Measurements from ENCODE around the gene TANGO6.

TANGO6 gene

GRCh38 chr16:68902969-68903345 lies 59.6 kb downstream of the TANGO6 start:
- H3K4me3 ChIP-seq (ENCODE audit: low read length): no peak overlapping the region
- no peak for TF ChIP-seq CTCF (IDR thresholded peaks at IDR 0.05; ENCODE audit: insufficient read depth, low read depth, low read length, missing control alignments)
- no peak for DNase-seq (ENCODE audit: low read depth)

- TF ChIP-seq CTCF (IDR thresholded peaks at IDR 0.05; ENCODE audit: insufficient read depth, low read depth, low read length, missing control alignments): no peak
- H3K4me3 ChIP-seq (ENCODE audit: low read length): no peak overlapping the region
- DNase-seq (ENCODE audit: low read depth): no peak
Observed at GRCh38 chr16:68907297-68907696, 64.0 kb downstream of the TANGO6 start.

GRCh38 chr16:68907781-68908181 lies 64.5 kb downstream of the TANGO6 start:
- no peak for DNase-seq (ENCODE audit: low read depth)
- no peak overlapping the region for H3K4me3 ChIP-seq (ENCODE audit: low read length)
- no peak for TF ChIP-seq CTCF (IDR thresholded peaks at IDR 0.05; ENCODE audit: insufficient read depth, low read depth, low read length, missing control alignments)

GRCh38 chr16:68909099-68909733 lies 65.9 kb downstream of the TANGO6 start:
- H3K4me3 ChIP-seq (ENCODE audit: low read length): no peak overlapping the region
- no peak for TF ChIP-seq CTCF (IDR thresholded peaks at IDR 0.05; ENCODE audit: insufficient read depth, low read depth, low read length, missing control alignments)
- no peak for DNase-seq (ENCODE audit: low read depth)

- no peak overlapping the region for H3K4me3 ChIP-seq (ENCODE audit: low read length)
- DNase-seq (ENCODE audit: low read depth): no peak
- TF ChIP-seq CTCF (IDR thresholded peaks at IDR 0.05; ENCODE audit: insufficient read depth, low read depth, low read length, missing control alignments): no peak
Observed at GRCh38 chr16:68910051-68910450, 66.7 kb downstream of the TANGO6 start.

GRCh38 chr16:68915589-68915988 lies 72.3 kb downstream of the TANGO6 start:
- no peak overlapping the region for H3K4me3 ChIP-seq (ENCODE audit: low read length)
- no peak for TF ChIP-seq CTCF (IDR thresholded peaks at IDR 0.05; ENCODE audit: insufficient read depth, low read depth, low read length, missing control alignments)
- DNase-seq (ENCODE audit: low read depth): peak; percentile 66

GRCh38 chr16:68917541-68917940 lies 74.2 kb downstream of the TANGO6 start:
- no peak overlapping the region for H3K4me3 ChIP-seq (ENCODE audit: low read length)
- TF ChIP-seq CTCF (IDR thresholded peaks at IDR 0.05; ENCODE audit: insufficient read depth, low read depth, low read length, missing control alignments): no peak
- no peak for DNase-seq (ENCODE audit: low read depth)

Measured in epithelial cell of esophagus (primary cell).